CD4-positive, alpha-beta T cell treated with Interleukin-17A for 4 hours (primary cell): Measurements from ENCODE around the gene NUTM2F.
"Not testable (repeated sequence)": the region's sequence is repeated elsewhere in the genome, so short reads cannot be mapped to it uniquely, and the experiment has no call there.

Source experiments
- DNase-seq: peaks from one replicate; pipeline ENCODE4 v3.0.0-alpha.2; 2020; ENCODE audit warnings: mixed read lengths

NUTM2F gene, protein sequence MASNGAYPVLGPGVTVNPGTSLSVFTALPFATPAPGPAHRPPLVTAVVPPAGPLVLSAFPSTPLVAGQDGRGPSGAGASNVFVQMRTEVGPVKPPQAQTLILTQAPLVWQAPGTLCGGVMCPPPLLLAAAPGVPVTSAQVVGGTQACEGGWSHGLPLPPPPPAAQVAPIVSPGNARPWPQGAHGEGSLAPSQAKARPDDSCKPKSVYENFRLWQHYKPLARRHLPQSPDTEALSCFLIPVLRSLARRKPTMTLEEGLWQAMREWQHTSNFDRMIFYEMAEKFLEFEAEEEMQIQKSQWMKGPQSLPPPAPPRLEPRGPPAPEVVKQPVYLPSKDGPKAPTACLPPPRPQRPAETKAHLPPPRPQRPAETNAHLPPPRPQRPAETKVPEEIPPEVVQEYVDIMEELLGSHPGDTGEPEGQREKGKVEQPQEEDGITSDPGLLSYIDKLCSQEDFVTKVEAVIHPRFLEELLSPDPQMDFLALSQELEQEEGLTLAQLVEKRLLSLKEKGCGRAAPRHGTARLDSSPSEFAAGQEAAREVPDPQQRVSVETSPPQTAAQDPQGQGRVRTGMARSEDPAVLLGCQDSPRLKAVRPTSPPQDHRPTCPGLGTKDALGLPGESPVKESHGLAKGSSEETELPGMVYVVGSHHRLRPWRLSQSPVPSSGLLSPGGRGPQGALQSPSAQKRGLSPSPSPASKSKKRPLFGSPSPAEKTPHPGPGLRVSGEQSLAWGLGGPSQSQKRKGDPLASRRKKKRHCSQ

GRCh38 chr9:94328544-94328943 lies at the start of gene NUTM2F:
Gene NUTM2F (minus strand): TSS chr9:94328644. CDS start chr9:94328623, 21 bp downstream.
- not testable (repeated sequence) for DNase-seq

- not testable (repeated sequence) for DNase-seq
These were observed 46.8 kb upstream of the NUTM2F start for GRCh38 chr9:94375197-94375596.

DNA sequence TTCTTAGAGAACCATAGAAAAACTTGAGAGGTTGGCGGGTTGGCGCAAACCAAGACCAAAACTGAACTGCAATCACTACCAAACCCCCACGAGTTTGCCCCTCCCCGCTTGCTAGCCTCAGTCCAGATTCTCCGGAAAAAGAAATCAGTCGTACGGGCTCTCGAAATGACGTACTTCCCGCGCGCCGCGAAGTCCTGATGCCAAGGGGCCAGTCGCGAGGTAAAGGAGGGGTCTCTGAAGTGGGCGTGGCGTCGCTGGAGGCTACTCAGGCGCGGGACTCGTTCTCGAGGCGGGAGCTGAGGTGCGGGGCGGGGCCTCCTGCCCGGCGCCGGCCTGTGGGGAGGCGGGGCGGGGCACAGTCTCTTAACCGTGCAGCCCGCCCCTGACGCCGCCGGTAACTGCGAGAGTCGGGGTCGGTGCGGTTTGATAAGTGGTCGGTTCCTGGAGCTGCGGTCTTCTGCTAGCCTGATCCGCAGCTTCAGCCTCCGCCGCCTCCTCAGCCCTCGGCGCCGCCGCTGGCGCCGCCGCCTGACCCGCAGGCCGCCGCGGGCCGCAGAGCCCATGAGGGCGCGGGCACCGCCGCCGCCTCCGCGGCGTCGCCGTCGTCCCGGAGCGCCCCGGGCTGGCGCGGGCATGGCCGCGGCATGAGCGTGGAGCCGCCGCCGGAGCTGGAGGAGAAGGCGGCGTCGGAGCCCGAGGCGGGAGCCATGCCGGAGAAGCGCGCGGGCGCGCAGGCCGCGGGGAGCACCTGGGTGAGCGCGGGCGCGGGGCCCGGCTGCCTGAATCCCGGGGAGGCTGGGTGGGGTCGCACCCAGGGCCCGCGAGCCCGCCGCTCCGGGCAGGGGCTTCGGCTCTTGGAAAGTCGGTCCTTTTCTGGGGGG lies 46.0 kb upstream of the NUTM2F start:
- DNase-seq: peak; percentile 92

GRCh38 chr9:94373779-94374175 lies 45.3 kb upstream of the NUTM2F start:
- not testable (repeated sequence) for DNase-seq

- DNase-seq: not testable (repeated sequence)
These were observed 41.8 kb upstream of the NUTM2F start for GRCh38 chr9:94370266-94370665.

- not testable (repeated sequence) for DNase-seq
These were observed 35.7 kb upstream of the NUTM2F start for GRCh38 chr9:94364093-94364614.

- not testable (repeated sequence) for DNase-seq
These were observed 28.7 kb upstream of the NUTM2F start for GRCh38 chr9:94357158-94357557.

DNA sequence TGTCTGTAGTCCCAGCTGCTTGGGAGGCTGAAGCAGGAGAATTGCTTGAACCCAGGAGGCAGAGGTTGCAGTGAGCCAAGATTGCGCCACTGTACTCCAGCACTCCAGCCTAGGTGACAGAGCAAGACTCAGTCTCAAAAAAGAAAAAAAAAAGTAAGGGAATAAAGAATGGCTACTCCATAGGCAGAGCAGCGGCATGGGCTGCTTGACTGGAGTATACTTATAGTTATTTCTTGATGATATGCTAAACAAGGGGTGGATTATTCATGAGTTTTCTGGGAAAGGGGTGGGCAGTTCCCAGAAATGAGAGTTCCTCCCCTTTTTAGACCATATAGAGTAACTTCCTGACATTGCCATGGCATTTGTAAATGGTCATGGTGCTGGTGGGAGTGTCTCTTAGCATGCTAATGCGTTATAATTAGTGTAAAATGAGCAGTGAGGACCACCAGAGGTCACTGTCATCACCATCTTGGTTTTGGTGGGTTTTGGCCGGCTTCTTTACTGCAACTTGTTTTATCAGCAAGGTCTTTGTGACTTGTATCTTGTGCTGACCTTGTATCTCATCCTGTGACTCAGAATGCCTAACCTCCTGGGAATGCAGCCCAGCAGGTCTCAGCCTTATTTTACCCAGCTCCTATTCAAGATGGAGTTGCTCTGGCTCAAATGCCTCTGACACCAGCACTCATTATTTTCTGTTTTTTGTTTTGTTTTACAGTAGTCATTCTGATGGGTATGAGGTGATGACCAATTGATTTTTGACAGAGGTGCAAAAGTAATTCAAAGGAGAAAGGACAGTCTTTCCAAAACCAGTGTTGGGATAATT lies 23.7 kb upstream of the NUTM2F start:
- DNase-seq: not testable (repeated sequence)

GRCh38 chr9:94348754-94349153 lies 20.3 kb upstream of the NUTM2F start:
- not testable (repeated sequence) for DNase-seq

DNA sequence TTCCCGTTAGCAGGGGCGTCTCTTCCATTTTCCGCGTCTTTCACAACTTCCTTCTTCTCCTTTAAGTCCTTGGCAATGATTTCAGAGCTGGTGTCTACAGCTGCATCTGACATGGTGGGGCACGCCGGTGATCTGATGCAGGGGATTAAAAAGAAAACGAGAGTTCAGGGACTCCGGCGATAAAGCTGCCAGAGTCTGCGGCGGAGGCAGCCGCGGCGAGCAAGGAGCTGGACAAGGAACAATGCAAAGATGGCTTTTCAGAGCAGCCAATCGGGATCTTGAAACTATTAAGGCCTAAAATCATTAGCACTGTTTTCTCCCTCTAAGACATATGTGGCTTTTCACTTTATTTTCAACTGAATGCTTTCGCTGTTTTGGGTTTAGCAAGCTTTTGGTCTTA lies 19.0 kb upstream of the NUTM2F start:
- DNase-seq: not testable (repeated sequence)

GRCh38 chr9:94341703-94342102 lies 13.3 kb upstream of the NUTM2F start:
- not testable (repeated sequence) for DNase-seq

DNA sequence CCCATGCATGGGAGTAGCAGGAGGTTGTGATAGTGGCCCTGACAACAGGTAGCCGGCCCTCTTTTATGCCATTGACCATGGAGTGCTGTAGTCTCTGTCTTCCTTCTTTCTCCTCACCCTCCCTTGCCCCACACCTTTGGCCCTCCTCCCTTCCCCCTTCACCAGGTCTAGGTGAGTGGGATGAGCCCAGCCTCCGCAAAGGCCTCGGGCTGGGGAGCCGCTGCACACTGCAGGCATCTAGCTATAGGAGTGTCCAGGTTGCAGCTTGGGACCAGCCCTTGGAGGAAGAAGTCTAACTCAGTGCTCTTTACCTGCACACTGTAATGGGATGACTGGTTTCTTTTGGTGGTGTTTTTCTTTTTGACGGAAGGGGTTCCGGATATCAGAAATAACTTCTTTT lies 12.3 kb upstream of the NUTM2F start:
- not testable (repeated sequence) for DNase-seq

DNA sequence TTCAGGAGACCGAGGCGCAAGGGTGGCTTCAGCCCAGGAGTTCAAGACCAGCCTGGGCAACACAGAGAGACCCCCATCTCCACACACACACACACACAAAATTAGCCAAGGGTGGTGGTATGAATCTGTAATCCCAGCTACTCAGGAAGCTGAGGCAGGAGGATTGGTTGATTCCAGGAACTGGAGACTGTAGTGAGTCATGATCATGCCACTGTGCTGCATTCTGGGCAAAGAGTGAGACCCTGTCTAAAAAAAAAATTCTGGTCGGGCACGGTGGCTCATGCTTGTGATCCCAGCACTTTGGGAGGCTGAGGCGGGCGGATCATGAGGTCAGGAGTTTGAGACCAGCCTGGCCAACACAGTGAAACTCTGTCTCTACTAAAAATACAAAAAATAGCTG lies 11.2 kb upstream of the NUTM2F start:
- not testable (repeated sequence) for DNase-seq

DNA sequence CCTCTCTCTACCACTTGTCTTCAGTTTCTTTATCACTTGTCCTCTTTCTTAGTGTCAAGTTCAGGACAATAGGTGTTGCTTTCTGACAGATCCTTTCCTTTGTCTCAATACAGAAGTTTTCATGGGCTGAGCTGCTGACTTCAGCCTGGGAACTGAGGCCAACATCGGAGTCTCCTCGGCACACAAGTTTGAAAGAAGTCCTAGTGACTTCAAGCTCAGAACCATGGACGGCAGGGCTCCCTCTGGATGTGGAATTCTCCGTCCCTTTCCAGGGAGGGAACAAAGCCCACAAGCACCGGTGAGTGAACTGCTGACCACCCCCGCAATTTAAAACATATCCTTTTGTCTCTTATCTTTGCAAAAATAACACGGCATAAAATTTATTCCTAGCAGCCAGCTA lies 10.3 kb upstream of the NUTM2F start:
- DNase-seq: not testable (repeated sequence)

DNA sequence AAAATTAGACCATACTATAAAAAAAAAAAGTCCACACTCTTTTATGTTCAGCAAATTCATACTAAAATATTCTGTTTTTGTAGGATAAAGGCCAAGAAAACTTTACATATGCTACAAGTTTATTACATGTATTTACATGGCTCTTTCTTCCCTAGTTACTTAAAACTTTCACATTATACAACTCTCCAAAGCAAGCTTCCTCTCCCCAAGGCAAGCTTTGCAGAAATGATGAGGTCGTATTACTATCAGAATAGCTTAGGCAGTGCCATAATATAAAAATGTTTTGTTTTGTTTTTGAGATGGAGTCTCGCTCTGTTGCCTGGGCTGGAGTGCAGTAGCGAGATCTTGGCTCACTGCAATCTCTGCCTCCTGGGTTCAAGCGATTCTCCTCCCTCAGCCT lies 8.0 kb upstream of the NUTM2F start:
- DNase-seq: not testable (repeated sequence)

DNA sequence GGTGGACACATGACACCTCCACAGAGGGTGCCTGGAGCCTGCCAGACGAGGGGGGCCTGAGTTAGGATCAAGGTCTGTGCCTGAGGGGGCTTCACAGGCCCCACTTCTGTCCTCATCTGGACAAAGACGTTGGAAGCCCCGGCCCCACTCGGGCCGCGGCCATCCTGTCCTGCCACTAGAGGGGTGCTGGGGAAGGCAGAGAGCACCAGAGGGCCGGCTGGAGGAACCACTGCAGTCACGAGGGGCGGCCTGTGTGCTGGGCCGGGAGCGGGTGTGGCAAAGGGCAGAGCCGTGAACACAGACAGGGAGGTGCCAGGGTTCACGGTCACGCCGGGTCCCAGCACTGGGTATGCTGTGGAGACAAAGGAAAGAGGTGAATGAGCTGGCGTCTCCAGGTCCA lies 2.9 kb downstream of the NUTM2F start:
- DNase-seq: not testable (repeated sequence)

DNA sequence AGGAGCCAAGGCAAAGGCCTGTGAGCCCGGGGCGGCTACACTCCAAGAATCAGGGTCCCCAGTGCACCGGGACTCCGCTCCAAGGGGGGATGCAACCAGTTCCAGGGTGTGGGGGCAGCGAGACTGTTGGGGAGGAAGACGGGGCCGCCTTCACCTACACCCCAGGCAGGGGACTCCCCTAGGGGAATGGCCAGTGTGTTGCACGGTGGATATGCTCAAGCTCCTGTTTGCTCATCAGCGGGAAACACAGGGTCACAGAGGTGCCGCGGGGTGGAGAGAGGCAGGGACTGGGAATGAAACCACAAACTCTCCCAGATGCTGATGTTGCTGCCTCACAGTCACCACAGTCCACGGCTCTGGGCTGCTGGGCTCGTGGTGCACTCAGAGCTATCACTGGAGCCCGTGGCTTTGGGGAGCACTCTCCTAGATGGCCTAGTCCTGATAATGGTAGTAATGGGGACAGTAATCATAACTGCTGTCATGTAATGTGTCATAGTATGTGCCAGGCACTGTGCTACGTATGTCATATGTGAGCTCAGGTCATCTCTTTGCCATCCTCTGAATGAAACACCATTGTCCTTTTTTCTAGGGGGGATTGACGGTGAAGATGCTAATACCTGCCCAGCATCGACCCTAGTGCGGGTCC lies 5.2 kb downstream of the NUTM2F start:
- not testable (repeated sequence) for DNase-seq

GRCh38 chr9:94322342-94322940 lies 6.0 kb downstream of the NUTM2F start:
- not testable (repeated sequence) for DNase-seq

DNA sequence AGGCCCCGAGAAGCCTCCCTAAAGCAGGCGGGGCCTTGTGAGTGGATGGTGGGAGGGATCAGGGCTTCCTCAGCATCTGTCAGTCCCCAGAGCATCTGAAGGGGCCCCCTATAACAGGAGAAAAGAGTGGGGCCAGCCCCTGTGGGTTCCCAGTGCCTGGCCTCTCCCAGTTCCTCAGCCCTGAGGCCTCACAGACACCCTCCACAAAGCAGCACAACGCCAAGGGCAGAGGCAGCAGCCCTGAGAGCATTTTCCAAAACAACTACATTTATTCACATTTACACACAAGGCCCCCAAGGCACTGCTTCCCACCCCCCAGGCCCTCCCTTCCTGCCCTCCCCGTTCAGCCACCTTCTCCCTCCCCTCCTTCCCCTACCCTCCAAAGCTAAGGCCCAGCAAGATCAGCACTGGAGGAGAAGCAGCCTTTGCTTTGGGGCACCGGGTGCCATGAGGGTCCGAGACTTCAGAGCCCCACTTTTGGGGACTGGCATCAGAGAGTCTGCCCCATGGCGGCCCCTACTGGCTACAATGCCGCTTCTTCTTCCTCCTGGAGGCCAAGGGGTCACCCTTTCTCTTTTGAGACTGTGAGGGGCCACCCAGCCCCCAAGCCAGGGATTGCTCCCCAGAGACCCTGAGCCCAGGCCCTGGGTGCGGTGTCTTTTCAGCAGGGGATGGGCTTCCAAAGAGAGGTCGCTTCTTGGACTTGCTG lies 10.3 kb downstream of the NUTM2F start:
- DNase-seq: not testable (repeated sequence)

DNA sequence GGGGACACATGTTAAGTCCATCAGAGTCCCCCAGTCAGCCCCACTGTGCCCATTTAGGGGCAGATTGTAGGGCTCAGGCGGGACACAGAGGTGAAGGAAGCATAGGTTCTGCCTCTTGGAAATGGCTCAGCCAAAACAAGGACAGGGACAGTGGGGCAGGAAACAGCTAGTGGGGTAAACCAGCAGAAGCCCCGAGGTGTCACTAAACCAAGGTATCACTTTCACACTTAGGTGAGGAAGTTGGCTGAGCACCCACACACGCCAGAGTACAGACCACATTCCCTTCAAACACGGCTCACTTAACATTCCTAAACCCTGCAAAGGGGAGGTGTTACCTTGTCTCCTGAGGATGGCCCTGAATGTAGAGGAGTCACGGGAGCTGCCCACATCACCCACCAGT lies 12.2 kb downstream of the NUTM2F start:
- DNase-seq: not testable (repeated sequence)
